DND-41 (cell line): ENCODE data around the gene SDF2L1.

ENCODE experiments used
- ATAC-seq: fragments of 200-7000 bp; cut with Tn5 transposase; 3 replicates; pipeline ENCODE4 v1.9.1; 2021; ENCODE audit warnings: low read depth; ENCODE audit not compliant: insufficient read depth
- DNase-seq: peaks from one replicate; pipeline ENCODE4 v3.0.0-alpha.2; 2020
- H2AFZ ChIP-seq: 2 replicates; pipeline ENCODE4 v1.6.0; 2012; ENCODE audit warnings: low read depth, low read length
- H3K27ac ChIP-seq: 2 replicates; pipeline ENCODE4 v1.5.1; 2012; ENCODE audit warnings: low read length, inconsistent platforms
- H3K27me3 ChIP-seq: fragments of 200-600 bp; sonication (generic); 2 replicates; pipeline ENCODE4 v1.6.0; 2012; ENCODE audit warnings: low read length, mild to moderate bottlenecking, inconsistent platforms; ENCODE audit not compliant: insufficient read depth, poor library complexity
- H3K36me3 ChIP-seq: 2 replicates; pipeline ENCODE4 v1.5.1; 2012; ENCODE audit warnings: low read length, inconsistent platforms; ENCODE audit not compliant: insufficient read depth
- H3K4me1 ChIP-seq: 2 replicates; pipeline ENCODE4 v1.5.1; 2012; ENCODE audit warnings: mild to moderate bottlenecking, low read length; ENCODE audit not compliant: insufficient read depth
- H3K4me2 ChIP-seq: 2 replicates; pipeline ENCODE4 v1.6.0; 2012; ENCODE audit warnings: mild to moderate bottlenecking, moderate library complexity, low read length, inconsistent platforms; ENCODE audit not compliant: insufficient read depth
- H3K4me3 ChIP-seq, 2 experiments: fragments of 200-600 bp in 1 of 2; shearing (Covaris generic) in 1 of 2; 2 replicates each; pipeline ENCODE4 v1.5.1; 2012 to 2016; ENCODE audit warnings: inconsistent platforms in 2 of 2, low read length in 2 of 2, mild to moderate bottlenecking in 2 of 2, low read depth in 1 of 2, moderate library complexity in 1 of 2
- H3K79me2 ChIP-seq: 2 replicates; pipeline ENCODE4 v1.6.0; 2012; ENCODE audit warnings: low read length, inconsistent platforms; ENCODE audit not compliant: insufficient read depth
- H3K9ac ChIP-seq: 2 replicates; pipeline ENCODE4 v1.6.0; 2012; ENCODE audit warnings: low read depth, mild to moderate bottlenecking, inconsistent platforms, low read length, moderate library complexity
- H3K9me3 ChIP-seq: 2 replicates; pipeline ENCODE4 v1.5.1; 2012; ENCODE audit warnings: low read length, moderate library complexity, mild to moderate bottlenecking, inconsistent platforms; ENCODE audit not compliant: insufficient read depth, severe bottlenecking
- H4K20me1 ChIP-seq: 2 replicates; pipeline ENCODE4 v1.6.0; 2012; ENCODE audit warnings: low read length; ENCODE audit not compliant: insufficient read depth
- CTCF ChIP-seq: IDR thresholded peaks from 2 replicates; pipeline ENCODE4 v1.5.1; 2012; ENCODE audit warnings: borderline replicate concordance, low read length, moderate library complexity, mild to moderate bottlenecking; ENCODE audit not compliant: poor library complexity, severe bottlenecking; ENCODE audit errors: extremely low read depth
- EZH2 ChIP-seq: IDR thresholded peaks from 3 replicates; pipeline ENCODE4 v1.6.1; 2012; ENCODE audit warnings: borderline replicate concordance, low read depth, mild to moderate bottlenecking, moderate library complexity, low read length, inconsistent platforms; ENCODE audit not compliant: severe bottlenecking

Gene SDF2L1

GRCh38 chr22:21598302-21598701 lies 43.8 kb upstream of the SDF2L1 start:
- H3K27me3 ChIP-seq = no peaks in the 10 kb centered on the region
- H3K27ac ChIP-seq = no peak overlapping the region
- no peaks in the 10 kb centered on the region for H3K9me3 ChIP-seq
- no peak for DNase-seq
- H3K4me1 ChIP-seq = no peaks in the 10 kb centered on the region
- ATAC-seq = no peak
- peaks cover 88% of the 10 kb centered on the region for H4K20me1 ChIP-seq
- peaks cover 62% of the 10 kb centered on the region for H3K36me3 ChIP-seq
- no peak overlapping the region for H3K4me3 ChIP-seq
- TF ChIP-seq EZH2 (no peak), CTCF (no peak)
- peaks cover 99% of the 10 kb centered on the region for H3K79me2 ChIP-seq
- no peak overlapping the region for H3K9ac ChIP-seq
- H2AFZ ChIP-seq = no peak overlapping the region
- H3K4me2 ChIP-seq = no peak overlapping the region

GRCh38 chr22:21599053-21599893 lies 42.8 kb upstream of the SDF2L1 start:
- peaks cover 83% of the 10 kb centered on the region for H4K20me1 ChIP-seq
- no peak for ATAC-seq
- no peak overlapping the region for H3K9ac ChIP-seq
- no peak overlapping the region for H3K4me3 ChIP-seq
- no peaks in the 10 kb centered on the region for H3K4me1 ChIP-seq
- DNase-seq = no peak
- no peak overlapping the region for H3K27ac ChIP-seq
- H3K27me3 ChIP-seq = no peaks in the 10 kb centered on the region
- H3K79me2 ChIP-seq = peaks cover 97% of the 10 kb centered on the region
- H2AFZ ChIP-seq = no peak overlapping the region
- no peak for TF ChIP-seq CTCF
- TF ChIP-seq EZH2 = no peak
- peaks cover 54% of the 10 kb centered on the region for H3K36me3 ChIP-seq
- no peak overlapping the region for H3K4me2 ChIP-seq
- no peaks in the 10 kb centered on the region for H3K9me3 ChIP-seq

GRCh38 chr22:21602579-21602978 lies 39.5 kb upstream of the SDF2L1 start:
- TF ChIP-seq EZH2 (no peak), CTCF (no peak)
- Histone ChIP-seq H2AFZ (no peak overlapping the region), H3K9ac (no peak overlapping the region), H3K4me1 (no peaks in the 10 kb centered on the region), H3K27me3 (no peaks in the 10 kb centered on the region), H3K27ac (no peak overlapping the region), H4K20me1 (peaks cover 82% of the 10 kb centered on the region), H3K4me3 (no peak overlapping the region), H3K36me3 (peaks cover 47% of the 10 kb centered on the region), H3K4me2 (no peak overlapping the region), H3K9me3 (no peaks in the 10 kb centered on the region), H3K79me2 (peaks cover 97% of the 10 kb centered on the region)
- ATAC-seq (no peak), DNase-seq (no peak)
